IPS-NIHi7 (cell line): Measurements from ENCODE around the gene GRM5.
A peak's percentile ranks its signal among the peaks of the same experiment; 100 is the strongest.
"Not testable (repeated sequence)": the region's sequence is repeated elsewhere in the genome, so short reads cannot be mapped to it uniquely, and the experiment has no call there.

Experiments used
- DNase-seq: peaks from one replicate; pipeline ENCODE4 v3.0.0; 2012; ENCODE audit warnings: mixed read lengths; ENCODE audit errors: extremely low spot score

Gene GRM5

DNA sequence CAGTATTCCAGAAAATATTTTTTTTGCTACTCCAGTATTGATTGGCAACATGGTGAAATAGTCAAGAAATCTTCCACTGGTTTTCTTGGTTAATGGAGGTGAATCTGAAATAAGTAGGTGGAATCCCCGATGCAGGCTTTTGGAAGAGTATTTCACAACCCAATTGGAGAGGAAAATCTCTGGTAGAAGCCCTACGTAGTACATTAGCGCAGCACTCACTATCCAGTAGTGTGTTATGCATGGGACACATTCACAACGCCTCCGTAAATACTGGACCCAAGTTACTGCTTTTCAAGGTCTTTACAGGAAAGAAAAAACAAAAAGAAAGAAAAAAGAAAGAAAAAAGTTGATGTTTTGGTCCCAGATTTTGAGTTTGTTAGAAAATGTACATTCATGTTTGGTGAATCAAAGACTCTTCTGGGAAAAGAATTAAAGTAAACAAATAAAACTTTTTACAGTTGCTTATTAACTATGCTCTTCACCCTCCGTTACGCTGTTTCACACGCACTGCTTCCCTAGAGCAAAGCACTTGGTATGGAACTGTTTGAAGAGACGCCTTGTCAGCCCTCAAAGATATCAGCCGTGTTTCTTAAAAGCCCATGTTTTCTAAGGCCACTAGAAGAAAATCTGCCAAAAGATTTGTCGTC lies 557.9 kb downstream of the GRM5 start:
- DNase-seq, result no peak

- DNase-seq, result no peak
Measured at GRCh38 chr11:88501541-88501940, 564.2 kb downstream of the GRM5 start.

DNA sequence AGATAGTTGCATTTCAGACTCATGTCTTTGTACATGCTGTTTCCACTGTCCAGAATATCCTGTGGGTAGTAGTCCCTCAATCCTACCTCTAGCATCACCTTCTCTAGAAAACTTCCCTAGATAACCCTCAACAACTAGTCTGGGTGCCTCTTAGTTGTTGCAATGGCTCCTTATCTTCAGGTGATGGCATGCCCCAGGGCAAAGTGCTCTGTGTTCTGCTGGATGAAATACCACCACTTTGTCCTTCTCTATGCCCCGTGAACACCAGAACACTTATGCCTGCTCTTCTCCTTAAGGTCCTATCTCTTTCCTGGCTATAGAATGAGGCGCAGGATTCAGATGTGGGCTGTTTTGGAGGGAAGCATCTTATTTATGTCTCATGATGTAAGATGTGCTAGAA lies 569.9 kb downstream of the GRM5 start:
- no peak for DNase-seq

- peak; percentile 17 for DNase-seq
Measured at GRCh38 chr11:88494848-88495247, 570.9 kb downstream of the GRM5 start.

DNA sequence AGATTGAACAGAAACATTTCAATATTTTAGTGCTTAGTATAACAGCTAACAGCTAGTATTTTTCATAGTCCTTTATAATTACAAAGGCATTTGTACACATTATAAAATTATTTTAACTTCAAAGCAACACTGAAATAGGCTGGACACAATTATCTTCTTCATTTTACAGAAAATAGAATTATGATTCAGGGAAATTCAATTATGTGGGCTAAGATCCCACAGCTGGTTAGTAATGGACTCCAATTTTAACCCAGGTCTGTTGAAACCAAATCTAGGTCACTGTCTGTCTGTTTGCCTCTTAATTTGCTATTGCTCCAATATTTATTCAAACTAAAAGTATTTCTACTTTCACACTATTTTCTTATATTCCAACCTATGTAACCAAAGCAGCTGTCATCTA lies 574.1 kb downstream of the GRM5 start:
- no peak for DNase-seq

- no peak for DNase-seq
Measured at GRCh38 chr11:88489030-88489429, 576.8 kb downstream of the GRM5 start.

DNA sequence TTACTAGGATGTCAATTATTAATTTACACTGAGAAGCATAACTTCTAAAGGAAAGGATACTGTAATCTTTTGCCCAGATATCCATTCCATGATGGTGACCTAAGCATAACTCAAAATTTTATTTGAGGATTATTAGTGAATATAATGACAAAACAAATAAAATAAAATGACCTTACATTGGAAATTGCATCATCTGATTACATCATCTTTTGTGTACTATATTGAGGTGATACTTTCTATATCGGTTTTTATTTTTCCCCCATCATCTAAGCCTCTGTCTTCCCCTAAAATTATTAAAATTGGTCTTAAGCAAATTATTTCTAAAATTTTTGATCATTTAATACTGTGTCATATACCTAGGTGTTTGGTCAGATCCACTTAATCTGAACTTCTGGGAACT lies 578.1 kb downstream of the GRM5 start:
- no peak for DNase-seq

GRCh38 chr11:88484873-88485621 lies 580.7 kb downstream of the GRM5 start:
- peak; percentile 76 for DNase-seq

DNA sequence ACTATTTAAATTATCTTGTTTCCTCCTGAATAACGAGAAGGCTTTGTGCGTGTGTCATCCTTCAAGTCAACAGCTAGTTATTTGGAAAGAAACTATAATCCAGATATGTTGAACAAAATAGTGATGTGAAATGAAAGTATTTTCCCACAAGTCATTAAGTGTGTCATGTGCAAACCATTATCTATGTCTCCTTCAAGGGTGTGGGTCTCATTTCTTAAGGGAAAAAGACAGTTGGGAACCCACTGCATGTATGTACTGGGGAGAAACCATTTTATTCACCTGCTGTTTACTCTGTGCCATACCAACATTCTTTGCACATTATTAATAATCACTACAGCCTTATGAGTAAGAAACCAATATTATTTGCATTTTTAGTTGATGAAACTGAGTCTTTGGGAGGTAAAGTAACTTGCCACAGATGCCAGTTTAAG lies 582.9 kb downstream of the GRM5 start:
- no peak for DNase-seq

GRCh38 chr11:88480223-88480622 lies 585.6 kb downstream of the GRM5 start:
- DNase-seq, result no peak

DNA sequence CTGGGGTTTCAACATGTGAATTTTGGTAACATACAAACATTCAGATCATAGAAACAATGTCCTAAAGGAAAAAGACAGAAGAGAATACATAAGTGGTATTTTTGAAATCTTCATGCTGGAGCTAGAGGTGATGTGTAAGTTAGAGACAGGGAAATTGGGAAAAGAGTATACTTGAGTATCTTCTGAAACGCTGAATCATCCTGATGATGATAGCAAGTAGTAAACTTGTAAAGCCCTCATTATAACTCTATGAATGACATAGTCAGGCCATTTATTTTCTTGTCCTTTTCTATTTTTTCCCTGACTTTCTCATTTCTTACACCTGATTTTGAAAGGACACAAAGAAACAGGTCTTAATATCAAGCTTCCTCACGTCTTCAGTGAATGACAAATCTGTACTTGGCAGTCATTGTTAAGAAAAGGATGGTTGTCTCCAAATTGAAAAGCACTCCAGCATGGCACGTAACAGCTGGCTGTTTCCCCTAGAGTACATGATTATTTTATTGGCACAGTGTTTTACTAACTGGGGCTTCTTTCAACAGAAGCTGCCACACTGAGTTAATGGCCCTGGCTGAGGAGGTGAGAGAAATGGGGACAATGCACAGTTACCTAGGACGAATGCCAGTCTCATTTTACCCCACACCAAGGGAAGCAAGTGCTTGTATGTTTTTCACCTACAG lies 587.5 kb downstream of the GRM5 start:
- DNase-seq, result no peak

DNA sequence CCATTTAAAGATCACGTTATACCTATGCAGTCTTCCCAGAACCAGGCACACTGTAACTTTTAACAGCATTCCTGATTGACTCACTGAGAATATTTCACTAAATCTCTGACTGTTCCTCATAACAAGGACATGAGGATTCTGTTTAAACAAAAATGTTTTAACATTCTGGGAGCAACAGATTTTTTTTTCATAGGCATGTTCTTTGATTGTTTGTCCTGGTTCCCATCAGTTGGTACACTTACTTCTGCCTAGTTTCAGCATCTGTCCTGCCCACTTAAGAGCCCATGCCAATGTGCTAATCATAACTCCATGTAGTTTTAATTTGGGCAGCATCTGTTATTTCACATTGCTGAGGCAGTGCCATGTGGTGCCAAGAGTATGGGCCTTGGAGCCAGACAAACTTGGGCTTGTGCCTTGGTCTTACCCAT lies 589.8 kb downstream of the GRM5 start:
- no peak for DNase-seq

DNA sequence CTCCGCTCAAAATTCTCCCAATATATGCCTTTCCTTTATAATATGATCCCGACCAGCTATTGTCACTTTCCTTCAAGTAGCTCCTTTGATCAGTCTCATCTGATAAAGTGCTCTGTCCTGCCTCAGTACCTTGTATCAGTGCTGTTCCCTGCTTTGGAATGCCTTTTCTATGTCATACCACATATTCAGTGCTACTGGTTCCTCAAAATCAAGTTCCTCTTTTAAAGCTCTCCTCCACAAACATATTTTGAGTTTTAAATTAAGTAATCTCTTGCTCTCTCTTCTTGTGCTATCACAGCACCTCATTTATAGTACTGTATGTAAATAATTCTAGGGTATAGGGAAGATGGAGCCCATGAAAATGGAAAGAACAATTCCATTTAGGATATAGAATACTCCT lies 591.1 kb downstream of the GRM5 start:
- DNase-seq, result no peak

DNA sequence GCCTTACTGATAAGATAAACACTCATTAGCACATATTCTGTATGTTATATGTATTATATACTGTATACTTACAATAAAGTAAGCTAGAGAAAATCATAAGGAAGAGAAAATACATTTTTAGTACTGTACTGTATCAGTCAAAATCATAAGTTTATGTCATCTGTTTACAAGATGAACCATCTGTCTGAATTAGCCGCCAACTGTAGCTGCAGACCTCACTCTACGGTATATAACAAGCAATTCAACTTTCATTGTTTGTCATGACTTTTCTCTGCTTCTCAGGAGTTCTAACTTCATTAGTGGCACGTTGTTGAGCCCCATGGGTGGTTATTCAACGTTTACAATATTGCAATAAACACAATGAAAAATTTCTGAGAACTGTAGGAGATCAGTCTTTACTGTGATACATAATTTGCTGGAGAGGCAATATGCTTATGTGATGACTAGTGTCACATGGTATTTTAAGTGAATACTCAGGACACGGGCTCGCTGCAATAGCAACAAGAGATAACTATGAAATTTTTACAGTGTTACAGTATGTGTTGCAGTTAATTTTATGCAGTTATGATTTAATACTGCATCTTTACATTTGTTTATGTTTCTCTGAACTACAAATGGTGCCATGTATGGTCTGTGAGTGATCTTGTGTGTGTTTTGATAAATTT lies 596.1 kb downstream of the GRM5 start:
- no peak for DNase-seq

GRCh38 chr11:88464528-88464927 lies 601.3 kb downstream of the GRM5 start:
- no peak for DNase-seq

GRCh38 chr11:88463301-88463700 lies 602.5 kb downstream of the GRM5 start:
- DNase-seq, result not testable (repeated sequence)

DNA sequence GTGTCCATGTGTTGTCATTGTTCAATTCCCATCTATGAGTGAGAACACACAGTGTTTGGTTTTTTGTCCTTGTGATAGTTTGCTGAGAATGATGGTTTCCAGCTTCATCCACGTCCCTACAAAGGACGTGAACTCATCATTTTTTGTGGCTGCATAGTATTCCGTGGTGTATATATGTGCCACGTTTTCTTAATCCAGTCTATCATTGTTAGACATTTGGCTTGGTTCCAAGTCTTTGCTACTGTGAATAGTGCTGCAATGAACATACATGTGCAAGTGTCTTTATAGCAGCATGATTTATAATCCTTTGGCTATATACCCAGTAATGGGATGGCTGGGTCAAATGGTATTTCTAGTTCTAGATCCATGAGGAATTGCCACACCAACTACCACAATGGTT lies 607.7 kb downstream of the GRM5 start:
- not testable (repeated sequence) for DNase-seq

- DNase-seq, result no peak
Measured at GRCh38 chr11:88455974-88456373, 609.8 kb downstream of the GRM5 start.

- DNase-seq, result no peak
Measured at GRCh38 chr11:88454881-88455280, 610.9 kb downstream of the GRM5 start.
